Measurements from ENCODE around the gene PLEKHH3.

Gene PLEKHH3

DNA sequence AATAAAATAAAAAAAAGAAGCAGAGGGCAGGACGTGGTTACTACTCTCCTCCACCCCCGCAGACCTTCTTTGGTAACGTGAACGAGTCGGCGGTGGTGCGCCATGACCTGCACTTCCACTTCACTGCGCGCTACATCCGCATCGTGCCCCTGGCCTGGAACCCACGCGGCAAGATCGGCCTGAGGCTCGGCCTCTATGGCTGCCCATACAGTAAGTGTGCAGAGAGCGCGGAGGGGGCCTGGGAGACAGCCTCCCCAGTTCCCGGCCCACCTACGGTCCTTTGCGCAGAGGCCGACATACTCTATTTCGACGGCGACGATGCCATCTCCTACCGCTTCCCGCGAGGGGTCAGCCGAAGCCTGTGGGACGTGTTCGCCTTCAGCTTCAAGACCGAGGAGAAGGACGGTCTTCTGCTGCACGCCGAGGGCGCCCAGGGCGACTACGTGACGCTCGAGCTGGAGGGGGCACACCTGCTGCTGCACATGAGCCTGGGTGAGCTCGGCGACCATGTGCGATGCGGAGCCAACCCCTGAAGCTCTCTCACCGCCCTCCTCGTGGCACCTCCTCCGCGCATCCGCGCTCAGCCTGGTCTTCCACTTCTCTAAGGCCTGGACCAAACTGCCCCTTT, 8.2 kb upstream of the PLEKHH3 start:
- no peak for DNase-seq

GRCh38 chr17:42683407-42684034, 6.7 kb upstream of the PLEKHH3 start:
- no peak for DNase-seq

DNA sequence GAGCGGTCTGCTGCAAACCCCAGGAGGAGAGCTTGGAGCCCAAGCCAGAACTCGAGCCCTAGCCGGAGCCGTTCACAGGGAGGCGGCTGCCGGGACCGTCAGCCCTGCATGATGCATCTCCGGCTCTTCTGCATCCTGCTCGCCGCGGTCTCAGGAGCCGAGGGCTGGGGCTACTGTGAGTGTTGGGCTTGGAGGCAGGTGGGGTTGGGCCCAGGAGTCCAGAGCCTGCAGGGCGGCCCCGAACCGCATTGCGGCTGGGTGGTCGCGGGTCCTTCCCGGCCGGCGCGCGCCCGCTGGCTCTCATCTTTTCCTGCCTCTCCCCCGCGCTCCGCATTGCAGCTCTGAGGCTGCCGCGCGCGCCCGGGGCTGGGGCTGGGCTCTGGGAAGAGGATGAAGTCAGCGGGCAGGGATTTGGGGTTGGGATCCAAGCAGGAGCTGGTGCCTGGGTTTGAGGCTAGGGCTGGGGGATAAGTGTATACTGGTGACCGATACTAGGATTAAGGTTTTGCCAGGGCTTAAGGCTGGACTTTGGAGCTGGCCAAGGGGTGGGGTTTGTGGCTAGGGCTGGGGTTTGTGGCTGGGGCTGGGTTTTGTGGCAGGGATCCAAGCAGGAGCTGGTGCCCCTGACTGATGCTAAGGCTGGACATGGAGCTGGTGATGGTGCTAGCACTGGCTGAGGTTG, 6.1 kb upstream of the PLEKHH3 start:
- DNase-seq, result peak; percentile 23

- peak; percentile 35 for DNase-seq
Measured at GRCh38 chr17:42681976-42682721, 5.4 kb upstream of the PLEKHH3 start, which contains the start of gene CNTNAP1. TSS of gene CNTNAP1 (plus strand) at chr17:42682531. CDS start at chr17:42682830, 299 bp downstream.

GRCh38 chr17:42680331-42680808, 3.6 kb upstream of the PLEKHH3 start:
- no peak for DNase-seq

DNA sequence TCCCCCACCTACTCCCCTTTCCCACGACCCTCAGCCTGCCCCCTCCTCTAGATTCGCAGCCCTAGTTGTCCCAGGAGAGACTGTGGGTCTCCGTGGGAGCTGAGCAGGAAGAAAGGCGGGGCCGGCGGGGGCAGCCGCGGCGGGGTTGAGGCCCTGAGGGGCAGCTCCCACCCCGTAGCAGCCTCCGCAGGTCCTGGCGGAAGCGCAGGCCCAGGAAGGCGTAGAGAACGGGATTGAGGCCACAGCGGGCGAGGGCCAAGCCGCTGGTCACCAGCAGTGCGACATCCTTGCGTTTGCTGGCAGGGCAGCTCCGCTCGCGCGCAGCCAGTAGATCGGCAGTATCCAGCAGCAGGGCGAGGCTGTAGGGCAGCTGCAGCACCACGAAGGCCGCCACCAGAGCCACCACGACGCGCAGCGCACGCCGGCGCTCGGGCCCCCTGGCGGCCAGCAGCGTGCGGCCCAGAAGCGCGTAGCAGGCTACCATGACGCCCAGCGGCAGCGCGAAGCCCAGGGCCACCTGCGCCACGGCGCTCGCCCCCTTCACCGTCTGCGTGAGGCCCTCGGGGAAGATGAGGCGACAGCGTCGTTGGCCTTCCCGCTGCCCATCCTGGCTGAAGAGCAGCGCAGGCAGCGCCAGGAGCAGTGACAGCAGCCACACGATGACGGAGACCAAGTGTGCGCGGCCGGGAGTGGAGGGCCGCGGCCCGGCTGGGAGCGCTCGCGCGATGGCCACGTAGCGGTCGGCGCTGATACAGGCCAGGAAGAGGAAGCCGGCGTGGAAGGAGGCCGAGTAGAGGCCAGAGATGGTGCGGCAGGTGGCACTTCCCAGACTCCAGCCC, 2.9 kb upstream of the PLEKHH3 start:
- peak; percentile 81 for DNase-seq

- peak; percentile 46 for DNase-seq
Measured at GRCh38 chr17:42678951-42679491, 2.2 kb upstream of the PLEKHH3 start.

DNA sequence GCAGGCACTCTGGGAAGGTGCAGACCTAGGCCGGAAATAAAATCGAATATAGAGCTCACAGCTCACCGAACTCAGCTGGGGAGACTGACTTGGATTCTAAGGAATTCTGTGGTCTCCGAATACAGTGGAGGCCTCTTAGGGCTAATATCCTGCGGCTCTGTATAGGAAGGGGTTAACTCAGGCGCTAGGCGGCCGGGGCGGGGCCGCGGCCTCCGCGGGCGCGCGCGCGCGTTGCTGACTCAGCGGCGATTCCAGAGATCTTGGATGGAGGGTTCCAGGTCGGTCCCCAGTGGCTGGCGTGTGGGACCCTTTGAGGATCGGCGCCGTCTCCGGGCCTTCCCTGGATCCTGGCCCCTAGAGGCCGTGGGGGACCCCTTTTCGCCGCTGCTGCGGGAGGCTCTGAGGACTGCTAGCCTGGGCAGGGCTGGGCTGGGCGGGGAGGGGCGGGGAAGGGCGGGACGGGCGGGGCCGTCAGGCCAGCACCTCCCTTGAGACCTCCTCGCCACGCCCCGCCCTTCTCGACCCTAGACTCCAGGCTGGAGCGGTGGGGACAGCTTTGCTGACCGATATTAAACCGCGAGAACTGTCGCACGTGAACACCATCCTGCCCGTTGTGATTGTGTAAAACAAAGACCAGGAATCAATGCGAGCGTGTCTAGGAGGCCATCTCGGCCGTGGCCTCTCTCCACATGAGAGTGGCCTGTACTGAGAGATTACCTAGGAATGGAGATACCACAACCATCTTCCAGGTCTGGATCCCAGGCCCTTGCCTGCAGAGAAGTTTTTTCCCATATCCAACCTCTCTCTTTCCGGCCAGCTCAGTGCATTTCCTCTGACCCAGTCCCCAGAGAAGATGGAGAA, 1.4 kb upstream of the PLEKHH3 start:
- peak; percentile 77 for DNase-seq

DNA sequence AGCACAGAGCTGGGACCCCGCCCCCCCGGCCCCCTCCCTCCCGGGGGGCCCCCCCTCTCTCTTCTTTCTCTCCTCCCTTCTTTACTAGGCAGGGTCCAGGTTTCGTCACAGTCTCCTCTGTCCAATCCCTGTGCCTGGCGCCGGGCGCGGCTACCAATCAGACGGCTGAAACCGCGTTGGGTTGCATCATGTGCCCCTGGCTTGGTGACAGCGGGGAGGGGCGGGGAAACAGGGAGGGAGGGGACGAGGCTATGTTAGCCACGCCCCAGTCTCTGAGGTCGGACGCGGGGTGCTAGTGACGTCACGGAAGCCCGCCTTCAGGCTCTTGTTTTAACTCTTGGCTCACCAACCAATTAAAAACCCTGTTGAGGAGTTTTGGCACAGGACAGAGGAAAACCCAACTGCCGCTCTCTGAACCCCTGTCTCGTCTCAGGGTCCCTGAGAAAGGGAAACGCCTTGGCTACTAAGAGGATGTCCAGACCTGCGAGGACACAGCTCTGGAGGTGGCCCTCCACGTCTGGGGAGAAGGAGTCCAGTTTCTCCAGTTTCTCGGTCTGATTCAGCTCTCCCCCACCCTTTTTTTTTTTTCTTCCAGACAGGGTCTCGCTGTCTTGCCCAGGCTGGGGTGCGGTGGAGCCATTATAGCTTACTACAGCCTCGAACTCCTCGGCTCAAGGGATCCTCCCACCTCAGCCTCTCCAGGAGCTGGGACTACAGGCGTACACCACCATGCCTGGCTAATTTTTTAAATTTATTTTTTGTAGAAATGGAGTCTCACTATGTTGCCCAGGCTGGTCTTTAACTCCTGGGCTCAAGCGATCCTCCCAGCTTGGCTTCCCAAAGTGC, 441 bp upstream of the PLEKHH3 start:
- peak; percentile 99 for DNase-seq

DNA sequence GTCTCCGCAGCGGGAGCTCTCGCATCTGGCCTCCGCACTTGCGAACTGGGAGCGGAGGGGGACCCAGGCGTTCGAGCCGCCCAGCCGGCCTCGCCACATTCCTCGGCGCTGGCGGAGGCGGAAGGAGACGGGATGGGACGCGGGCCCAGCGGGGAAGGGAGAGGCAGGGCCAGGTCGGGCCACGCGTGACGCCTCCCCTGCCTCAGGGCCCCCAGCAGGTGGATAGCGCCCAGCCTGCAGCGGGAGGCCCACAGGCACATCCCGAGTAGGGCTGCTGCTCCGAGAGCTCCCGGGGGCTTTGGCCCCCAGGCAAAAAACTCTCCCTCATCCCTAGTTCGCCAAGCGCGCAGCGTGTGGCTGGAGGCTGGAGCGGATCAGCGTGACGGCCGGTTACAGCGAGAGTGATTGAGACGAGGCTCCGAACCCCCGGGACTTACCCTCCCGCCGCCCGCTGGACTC, 800 bp downstream of the PLEKHH3 start:
- peak; percentile 8 for DNase-seq

GRCh38 chr17:42675348-42675964, 1.3 kb downstream of the PLEKHH3 start:
- DNase-seq, result no peak

- DNase-seq, result no peak
Measured at GRCh38 chr17:42674755-42675347, 1.9 kb downstream of the PLEKHH3 start.

GRCh38 chr17:42673885-42674754, 2.7 kb downstream of the PLEKHH3 start:
- DNase-seq, result peak; percentile 46

DNA sequence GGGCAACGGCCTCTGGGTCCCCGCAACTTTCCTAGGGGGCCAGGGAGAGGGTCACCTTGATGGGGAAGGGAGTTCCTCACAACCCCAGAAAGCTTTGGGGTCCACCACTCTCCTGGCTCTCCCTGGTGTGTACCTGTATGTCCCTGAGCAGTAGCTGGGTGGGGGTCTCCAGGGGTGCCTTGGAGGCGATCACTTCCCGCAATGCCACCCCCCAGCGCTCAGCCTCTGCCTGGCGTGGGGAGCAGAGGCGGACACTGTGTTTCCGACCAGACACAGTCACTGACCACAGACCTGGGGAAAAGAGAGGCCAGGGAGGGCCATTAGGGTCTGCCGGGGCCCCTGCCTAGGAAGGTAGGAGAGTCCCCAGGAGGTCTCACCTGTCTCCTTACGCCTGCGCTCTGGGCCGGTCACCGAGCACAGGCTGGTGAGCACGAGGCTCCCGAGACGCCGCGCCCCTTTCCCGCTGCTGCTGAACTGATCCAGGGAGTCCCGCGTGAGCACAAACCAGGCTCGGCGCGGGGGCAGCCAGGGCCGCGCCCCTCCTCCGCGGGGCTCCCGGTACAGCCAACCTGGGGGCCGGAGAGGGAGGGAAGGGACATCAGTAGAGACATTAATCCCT, 3.4 kb downstream of the PLEKHH3 start:
- no peak for DNase-seq

GRCh38 chr17:42672038-42672437, 4.8 kb downstream of the PLEKHH3 start:
- DNase-seq, result no peak

GRCh38 chr17:42670789-42671657, 5.8 kb downstream of the PLEKHH3 start:
- no peak for DNase-seq
